Hair follicle dermal papilla cell (primary cell): ENCODE measurements around the gene ENPP5. TPM values are rescaled to one million over a fixed set of nuclear protein-coding genes. Genes with fewer than 3 reads are reported as not detected.

Source experiments
- total RNA-seq: library from RNA; depleted of rRNA; stranded (reverse); fragments of >200 nt; gene quantifications from 2 replicates; pipeline ENCODE4 v1.2.3, GENCODE V29; 2012

Gene ENPP5, protein sequence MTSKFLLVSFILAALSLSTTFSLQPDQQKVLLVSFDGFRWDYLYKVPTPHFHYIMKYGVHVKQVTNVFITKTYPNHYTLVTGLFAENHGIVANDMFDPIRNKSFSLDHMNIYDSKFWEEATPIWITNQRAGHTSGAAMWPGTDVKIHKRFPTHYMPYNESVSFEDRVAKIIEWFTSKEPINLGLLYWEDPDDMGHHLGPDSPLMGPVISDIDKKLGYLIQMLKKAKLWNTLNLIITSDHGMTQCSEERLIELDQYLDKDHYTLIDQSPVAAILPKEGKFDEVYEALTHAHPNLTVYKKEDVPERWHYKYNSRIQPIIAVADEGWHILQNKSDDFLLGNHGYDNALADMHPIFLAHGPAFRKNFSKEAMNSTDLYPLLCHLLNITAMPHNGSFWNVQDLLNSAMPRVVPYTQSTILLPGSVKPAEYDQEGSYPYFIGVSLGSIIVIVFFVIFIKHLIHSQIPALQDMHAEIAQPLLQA
- total RNA-seq = 0.24 and 0.65 TPM in 2 replicates

DNA sequence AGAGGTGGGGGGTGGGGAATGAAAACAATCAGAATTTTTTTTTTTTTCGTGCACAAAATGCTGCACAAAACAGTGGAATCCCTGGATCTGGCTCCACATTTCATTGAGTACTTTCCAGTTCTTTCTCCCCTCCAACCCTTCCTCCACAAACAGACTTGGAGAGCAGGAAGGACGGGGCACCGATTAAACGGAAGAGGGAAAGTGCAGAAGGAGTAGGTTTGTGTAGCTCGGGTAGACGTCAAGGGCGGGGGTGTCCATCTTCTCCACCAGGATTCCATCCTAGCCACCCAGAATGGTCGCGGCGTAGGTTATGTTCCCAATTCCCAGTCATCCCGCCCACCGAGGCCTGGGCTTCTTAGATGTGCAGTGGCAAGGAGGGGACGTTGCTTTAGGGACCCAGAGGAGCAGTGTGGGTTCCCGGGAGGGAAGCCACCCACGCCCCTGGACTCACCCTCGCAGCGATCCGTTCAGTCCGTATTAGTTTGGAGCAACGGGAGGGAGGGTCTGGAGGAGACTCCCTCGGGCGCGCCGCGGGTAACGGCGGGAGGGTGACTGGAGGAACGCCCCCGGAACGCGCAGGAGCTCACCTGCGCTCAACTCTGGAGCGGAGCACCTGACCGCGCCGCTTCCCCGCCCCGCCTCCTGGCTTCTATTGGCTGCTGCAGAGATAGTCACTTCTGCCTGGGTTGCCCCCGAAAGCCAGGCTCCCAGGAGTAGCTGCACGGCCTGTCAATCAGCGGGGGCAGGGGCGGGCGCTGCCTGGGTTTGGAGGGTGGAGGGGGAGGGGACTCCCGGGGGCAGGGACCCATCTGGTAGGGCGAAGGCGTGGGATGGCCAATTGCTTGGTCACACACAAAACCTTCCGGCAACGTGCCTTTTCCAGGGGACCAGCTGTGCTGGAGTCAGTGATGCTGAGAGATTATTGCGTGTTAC lies at the start of gene ENPP5:
ENPP5 (minus strand) TSS at position 624 of the 933 bp plus-strand sequence. CDS start 2,718 bp downstream, outside the sequence.

DNA sequence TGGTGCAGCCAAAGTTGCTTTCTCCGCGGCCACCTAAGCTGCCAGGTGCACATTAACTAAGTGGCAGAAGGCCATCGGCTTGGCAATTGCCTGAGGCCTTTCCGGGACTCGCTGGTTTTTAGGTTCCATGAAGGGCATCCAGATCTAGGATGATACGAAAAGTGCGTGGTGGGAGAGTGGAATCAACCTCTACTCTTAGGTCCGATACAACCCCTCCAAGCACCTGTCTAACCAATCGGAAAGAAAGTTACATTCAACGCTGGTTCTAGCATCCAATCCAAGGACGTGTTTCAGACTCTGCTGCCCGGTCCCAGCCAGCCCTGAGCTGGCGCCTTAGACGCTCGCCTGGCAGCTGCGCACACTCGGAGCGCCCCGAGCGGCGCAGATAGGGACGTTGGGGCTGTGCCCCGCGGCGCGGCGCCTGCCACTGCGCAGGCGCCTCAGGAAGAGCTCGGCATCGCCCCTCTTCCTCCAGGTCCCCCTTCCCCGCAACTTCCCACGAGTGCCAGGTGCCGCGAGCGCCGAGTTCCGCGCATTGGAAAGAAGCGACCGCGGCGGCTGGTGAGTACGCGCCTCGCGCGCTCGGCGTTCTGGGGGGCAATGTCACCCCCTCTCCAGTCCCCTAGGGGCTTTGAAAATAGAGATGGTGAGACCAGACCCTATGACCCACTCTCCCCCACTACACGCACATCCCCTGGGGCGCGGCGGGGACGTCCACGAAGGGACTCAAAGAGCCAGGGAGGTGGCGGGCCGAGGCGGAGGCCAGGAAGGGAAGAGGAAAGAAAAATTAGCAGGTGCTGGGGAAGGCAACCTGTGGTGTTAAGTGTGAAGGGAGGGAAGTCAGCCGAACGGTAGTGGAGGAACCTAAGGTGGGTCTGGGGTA lies 40.9 kb downstream of the ENPP5 start, which contains the start of gene ENPP4:
ENPP4 (plus strand) TSS at position 361 of the 883 bp plus-strand sequence. CDS start 9,595 bp downstream, outside the sequence.

Other genes starting within 250 kb of the ENPP5 start
- gene CLIC5, start 155.1 kb downstream of the ENPP5 start, total RNA-seq = 0.16 TPM in 1 of 2 replicates, not detected in the other
- 0.36 and 0.97 TPM in 2 replicates for gene ENPP4, start 41.0 kb downstream of the ENPP5 start, total RNA-seq